Activated gamma-delta T cell treated with anti-CD3 and anti-CD28 coated beads, Interleukin-2, amount 50 U/mL, for 16 hours (primary cell): ENCODE measurements around the gene CNOT6.
"Not testable (repeated sequence)": the region's sequence is repeated elsewhere in the genome, so short reads cannot be mapped to it uniquely, and the experiment has no call there.

Source experiments
- DNase-seq: peaks from one replicate; pipeline ENCODE4 v3.0.0-alpha.2; 2020; ENCODE audit warnings: low read depth

CNOT6 gene

DNA sequence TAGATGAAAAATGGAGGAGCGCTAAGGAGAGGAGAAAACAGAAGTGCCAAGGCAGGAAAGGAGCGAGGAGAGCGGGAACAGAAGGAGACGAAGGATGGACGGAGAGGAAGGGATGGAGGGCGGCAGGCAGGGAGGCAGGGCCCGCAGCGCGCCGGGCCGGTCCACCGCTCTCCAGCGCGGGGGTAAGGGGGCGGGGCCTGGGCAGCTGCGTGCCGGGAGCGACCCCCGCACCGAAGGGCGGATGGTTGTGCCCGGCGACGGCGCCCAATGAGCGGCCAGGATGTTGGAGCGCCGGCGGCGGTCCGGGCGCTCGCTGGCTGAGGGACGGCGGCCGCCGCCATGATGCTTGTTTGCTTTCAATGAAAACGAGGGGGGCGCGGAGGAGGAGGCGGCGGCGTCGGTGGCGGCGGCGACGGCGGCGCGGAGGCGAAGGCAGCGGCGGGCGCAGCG is at the start of gene CNOT6:
Gene CNOT6, plus strand, starts transcription at position 320 of the 450 bp plus-strand sequence. CDS start 34,898 bp downstream, outside the sequence.
- DNase-seq = peak; percentile 92

DNA sequence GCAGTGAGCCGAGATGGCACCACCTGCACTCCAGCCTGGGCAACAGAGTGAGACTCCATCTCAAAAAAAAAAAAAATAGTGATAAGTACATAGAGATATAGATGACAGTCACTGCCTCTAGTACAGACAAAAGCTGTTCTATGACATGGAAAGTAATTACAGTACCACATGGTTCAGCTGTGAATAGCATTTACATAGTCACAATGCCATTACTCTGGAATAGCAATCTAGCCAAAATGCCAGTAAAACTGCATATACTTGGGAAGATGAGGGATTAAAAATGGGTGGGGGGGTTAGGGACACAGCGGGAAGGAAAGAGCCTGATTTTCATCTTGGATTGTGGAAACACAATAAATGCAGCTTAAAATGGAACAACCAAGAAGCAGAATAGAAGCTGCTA is 39.4 kb upstream of the CNOT6 start:
- no peak for DNase-seq

DNA sequence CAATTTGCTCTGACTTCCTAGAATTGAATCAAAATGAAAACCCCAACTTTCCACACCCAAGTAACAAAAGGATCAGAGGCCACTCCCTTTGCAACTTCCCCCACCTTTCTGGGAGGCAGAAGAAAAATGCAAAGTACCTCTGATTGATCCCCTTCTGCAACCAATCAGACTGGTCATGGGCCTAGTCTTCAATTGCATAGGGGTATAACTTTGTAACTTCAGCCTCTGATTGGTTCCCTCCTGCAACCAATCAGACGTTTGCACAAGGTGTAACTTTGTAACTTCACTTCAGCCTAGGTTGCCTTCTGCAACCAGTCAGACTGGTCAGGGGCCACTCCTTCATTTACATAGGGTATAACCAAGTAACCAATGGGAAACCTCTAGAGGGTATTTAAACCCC is 38.3 kb upstream of the CNOT6 start:
- no peak for DNase-seq

DNA sequence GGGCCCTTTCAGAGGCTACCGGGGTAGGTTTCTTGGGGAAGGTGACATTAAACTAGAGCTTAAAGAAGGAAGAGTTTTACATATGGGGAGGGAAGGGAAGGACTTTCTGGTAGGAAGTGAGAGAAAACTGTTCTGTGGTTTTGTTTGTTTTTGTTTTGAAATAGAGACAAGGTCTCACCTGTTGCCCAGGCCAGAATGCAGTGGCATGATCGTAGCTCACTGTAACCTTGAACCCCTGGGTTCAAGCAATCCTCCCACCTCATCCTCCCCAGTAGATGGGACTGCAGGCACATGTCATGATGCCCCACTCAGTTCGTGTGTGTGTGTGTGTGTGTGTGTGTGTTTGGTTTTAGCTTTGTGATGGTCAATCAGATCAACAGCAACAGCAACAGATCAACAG is 37.4 kb upstream of the CNOT6 start:
- no peak for DNase-seq

DNA sequence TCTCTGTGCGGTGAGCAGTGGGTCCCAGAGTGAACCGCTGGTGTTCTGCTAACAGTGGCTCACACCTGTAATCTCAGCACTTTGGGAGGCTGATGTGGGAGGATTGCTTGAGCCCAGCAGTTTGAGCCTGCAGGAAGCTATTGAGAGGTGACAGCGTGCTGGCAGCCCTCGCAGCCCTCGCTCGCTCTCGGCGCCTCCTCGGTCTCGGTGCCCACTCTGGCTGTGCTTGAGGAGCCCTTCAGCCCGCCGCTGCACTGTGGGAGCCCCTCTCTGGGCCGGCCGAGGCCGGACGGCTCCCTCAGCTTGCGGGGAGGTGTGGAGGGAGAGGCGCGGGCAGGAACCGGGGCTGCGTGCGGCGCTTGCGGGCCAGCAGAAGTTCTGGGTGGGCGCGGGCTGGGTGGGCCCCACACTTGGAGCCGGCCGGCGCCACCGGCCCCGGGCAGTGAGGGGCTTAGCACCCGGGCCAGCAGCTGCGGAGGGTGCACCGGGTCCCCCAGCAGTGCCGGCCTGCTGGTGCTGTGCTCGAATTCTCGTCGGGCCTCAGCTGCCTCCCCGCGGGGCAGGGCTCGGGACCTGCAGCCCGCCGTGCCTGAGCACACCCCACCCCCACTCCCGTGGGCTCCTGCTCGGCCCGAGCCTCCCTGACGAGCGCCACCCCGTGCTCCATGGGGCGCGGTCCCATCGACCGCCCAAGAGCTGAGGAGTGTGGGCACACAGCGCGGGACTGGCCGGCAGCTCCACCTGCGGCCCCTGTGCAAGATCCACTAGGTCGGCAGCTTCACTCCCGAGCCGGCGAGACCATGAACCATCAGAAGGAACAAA is 35.1 kb upstream of the CNOT6 start:
- not testable (repeated sequence) for DNase-seq

DNA sequence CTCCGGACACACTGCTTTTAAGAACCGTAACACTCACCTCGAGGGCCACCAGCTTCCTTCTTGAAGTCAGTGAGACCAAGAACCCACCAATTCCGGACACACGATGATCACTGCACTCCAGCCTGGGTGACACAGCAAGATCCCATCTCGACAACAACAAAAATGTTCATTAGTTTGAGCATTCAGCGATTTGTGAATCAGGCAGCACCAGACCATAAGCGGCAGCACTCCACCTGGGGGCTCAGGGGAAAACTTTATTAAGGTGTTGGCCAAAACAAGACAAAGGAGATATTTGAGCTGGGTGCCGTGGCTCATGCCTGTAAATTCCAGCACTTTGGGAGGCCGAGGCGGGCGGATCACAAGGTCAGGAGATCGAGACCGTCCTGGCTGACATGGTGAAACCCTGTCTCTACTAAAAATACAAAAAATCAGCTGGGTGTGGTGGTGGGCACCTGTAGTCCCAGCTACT is 34.5 kb upstream of the CNOT6 start:
- not testable (repeated sequence) for DNase-seq

DNA sequence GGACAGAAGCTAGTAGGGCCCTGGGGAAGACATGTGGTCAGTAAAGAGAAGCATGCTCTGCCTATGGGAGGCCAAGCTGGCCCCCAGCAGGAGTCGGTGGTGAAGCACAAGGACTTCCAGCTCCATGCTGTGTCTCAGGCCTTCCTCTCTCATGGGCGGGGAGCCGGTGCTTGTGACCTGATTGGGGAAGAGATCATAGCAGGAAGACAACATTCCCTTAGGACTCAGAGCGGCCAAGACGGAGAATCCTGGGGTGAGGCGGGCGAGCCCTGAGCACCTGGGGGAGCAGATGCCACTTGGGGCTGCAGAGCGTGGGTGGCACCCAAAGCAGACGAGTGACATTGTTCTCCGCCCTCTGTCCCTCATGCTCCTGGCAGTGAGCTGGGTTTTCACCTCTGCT is 33.3 kb upstream of the CNOT6 start:
- no peak for DNase-seq

DNA sequence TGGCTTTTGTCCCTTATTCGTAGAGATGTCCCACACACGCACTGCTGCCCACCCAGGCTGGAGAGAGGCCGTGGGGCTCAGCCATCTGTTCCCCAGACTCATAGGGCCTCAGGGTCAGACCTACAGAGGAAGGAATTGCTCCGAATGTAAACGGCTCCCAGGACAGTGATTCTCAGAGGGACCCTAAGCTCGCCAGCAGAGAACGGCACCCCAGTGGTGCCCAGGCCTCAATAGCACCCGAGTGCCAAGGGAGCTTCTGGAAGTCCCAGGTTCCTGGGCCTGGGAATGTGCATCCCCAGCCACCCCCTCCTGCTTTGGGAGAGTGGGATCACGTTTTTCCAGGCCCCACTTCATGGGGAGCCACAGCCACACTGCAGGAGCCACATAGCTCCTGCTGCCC is 32.9 kb upstream of the CNOT6 start:
- DNase-seq = no peak

DNA sequence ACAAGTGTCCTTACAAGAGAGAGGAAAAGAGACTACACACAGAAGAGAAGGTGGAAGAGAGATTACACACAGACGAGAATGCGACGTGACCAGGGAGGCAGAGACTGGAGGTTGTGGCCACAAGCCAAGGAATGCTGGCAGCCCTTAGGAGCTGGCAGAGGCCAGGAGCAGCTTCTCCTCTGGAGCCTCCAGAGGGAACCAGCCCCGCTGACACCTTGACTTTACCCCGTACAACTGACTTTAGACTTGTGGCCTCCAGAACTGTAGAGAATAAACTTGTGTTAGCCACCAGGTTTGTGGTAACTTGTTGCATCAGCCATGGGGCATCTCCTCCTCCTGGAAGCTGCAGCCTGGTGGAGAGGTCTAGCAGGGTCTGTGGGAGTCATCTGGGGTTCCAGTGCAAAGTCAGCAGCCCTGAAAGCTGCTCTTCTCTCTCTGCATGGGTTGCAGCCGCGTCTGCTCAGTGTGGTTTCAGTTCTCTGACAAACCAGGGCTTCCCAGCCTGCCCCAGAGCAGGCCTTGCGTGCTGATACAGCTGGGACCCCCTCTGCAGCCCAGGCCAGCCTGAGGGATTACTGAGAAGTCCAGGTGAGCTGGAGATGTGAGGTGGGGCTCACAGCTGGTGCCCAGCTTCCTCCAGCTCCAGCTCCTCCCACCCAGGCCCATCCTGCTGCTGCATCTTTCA is 30.8 kb upstream of the CNOT6 start:
- no peak for DNase-seq

DNA sequence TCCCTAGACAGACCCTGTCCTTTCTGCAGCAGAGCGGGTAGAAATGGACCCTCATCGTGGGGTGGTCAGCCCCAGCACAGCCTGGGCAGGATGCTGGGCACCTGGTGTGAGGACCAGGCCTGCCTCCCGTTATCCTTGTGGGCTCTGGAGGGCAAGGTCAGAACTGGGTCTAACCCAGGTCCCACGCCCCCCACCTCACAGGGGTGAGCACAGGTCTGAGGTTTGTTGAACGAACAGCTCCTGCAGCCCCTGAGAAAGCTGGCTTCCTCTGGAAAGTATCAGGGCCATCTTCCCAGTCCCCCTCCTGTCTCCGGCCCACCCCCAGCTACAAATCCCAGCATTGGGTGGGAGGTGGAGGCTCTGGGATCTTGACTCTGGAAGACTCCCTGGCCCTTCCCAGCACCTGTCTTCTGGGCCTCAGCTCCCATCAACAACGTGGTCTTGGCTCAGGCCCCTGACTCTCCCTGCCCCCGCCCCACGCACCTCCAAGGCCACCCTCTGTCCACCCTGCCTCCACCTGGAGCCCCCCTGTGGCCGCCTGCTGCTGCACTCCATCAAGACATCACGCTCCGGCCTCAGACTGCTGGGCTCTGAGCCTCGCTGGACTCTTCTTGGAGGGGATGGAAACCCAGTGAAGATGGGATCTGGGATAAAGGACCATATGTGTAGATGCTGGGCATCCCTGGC is 30.1 kb upstream of the CNOT6 start:
- DNase-seq = no peak

DNA sequence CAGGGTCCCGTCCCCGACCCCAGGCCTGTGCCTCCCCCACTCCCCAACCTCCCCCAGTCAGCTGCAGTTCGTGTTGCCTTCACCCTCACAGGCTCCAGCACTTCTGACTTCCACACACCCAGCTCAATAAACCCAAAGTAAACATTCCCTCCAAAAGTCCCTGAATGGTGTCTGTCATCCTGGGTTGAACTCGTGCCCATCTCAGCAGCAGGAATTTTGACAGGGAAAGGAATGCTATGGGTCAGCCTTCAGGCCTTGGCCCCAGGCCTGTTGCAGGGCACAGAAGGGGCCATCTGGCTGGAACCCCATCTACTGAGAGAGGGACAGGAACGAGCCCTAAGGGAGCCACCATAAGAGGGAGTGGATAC is 29.6 kb upstream of the CNOT6 start:
- DNase-seq = no peak

DNA sequence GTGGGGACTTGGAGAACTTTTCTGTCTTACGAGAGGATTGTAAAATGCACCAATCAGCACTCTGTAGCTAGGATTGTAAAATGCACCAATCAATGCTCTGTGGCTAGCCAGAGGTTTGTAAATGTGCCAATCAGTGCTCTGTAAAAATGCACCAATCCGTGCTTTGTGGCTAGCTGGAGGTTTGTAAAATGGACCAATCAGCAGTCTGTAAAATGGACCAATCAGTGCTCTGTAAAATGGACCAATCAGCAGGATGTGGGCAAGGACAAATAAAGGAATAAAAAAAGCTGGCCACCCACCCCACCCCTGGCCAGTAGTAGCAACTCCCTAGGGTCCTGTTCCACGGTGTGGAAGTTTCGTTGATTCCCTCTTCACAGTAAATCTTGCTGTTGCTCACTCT is 29.1 kb upstream of the CNOT6 start:
- DNase-seq = not testable (repeated sequence)

DNA sequence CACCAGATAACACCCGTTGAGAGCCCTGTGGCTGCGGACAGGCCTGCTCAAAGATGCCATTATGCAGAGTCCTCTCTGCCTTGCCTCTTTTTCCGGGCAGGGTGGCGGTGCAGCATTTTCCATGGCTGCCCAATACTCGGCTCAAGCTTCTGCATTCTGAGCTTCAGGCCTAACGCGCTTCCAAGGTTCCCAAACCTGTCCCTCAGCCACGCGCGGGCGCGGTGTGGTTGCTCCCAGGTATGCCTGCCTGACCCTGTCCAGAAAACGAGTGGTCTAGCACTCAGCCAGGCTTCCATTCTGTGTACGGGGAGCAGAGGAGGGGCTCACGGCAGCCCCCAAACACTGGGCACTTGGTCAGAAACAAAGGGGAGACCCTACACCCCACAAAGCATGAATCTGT is 27.9 kb upstream of the CNOT6 start:
- DNase-seq = no peak

DNA sequence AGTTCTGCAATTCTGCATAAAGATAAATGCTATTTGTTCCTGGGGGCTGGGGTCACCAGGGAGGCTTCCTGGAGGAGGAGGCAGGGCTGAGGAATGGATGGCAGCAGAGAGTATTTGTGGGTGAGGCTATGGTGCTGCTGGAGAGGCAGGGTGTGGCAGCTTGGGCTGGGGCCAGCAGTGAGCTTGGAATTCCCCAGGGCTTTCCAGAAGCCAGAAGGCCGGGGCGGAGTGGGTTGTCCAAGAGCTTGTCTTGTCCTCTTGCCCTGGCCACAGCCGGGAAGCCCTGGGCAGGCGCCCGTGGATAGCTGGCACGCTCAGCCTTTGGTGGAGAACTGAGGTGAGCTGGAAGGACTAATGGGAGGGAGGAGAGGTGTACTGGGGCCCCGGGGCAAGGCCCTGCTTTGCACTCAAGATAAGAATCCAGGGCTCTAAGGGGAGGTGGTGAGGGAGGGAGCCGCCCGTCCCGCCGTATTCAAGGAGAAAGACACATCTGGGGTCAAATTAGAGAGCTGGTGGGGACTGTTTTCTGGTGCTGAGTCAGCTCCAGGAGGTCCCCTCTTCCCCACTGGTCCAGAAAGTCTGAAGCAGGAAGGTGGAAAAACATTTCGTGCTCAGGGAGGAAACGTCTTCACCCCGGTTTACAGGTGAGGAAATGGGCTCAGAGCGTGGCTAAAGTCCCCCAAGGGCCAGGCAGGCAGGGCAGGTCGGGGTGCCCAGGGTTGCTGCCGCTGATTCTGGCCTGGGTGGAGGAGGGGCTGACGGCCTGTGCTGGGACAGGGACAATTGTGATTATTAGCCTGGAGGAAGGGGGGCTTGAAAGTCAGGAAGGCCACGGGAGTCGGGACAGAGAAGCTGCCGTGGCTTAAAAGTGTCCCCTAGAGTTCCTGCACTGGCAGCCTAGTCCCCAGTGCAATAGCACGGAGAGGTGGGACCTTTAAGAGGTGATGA is 26.9 kb upstream of the CNOT6 start:
- DNase-seq = no peak

DNA sequence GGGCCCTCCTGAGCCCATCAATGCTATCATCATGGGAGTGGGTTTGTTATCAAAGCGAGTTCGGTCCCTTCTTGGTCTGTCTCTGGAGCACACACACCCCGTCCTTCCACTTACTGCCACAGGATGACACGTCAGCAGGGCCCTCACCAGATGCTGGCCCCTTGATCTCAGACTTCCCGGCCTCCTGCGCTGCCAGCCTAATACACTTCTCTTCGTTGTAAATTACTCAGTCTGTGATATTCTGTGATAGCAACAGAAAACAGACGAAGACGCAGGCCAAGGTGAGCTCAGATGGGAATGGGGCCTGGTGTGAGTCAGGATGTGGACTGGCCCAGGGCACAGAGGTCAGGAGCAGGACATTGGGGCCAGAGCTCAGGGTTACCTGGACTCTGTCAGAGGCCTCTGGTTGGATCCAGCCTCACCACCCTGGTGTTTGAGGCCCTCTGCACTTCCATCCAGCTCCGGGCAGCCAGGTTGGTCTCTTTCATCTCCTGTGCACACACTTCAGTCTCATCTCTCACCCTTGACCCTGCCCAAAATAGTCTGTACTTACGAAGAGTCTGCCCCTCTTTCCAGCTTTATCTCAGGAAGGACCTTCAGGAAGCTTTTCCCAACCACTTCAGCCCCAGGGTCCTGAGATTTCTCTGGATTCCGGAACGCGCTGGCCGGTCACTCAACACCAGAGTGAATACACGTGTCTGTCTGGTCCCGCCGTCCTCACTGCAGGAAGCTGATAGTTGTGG is 26.0 kb upstream of the CNOT6 start:
- no peak for DNase-seq

DNA sequence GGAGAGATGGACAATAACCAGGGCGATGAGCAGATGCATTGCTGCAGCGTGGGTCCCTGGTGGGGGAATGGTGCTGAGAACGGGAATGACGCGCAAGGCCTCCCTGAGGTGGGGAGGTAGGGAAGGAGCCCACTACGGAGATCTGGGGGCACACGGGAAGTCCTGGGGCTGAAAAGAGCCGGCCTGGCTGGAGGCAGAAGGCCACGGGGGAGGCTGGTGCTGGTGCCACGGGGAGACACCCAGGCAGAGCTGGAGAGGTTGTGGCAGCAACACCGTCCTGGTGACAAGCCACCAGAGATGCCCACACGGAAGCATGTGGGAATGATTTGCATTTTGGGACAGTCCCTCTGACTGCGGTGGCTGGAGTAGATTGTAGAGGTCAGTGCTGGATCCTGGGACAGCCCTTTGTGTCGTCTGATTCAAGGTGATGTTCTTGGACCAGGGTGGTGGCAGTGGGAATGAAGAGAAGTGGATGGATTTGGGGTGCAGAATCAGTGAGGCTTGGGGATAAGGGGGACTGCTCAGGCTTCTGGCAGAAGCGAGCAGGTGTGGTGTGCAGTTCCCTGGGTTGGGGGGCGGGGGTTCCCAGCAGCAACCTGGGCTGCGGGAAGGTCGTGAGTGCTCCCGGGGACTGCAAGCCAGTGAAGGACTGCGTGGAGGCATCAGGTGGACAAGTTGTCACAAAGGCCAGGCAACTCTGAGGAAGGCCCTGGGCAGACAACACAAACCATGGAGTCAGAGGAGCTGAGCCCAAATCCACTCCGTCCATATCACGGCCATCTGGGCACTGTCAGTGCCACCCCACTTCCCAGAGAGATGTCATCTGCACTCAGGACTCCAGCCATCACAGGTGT is 25.2 kb upstream of the CNOT6 start:
- DNase-seq = no peak

DNA sequence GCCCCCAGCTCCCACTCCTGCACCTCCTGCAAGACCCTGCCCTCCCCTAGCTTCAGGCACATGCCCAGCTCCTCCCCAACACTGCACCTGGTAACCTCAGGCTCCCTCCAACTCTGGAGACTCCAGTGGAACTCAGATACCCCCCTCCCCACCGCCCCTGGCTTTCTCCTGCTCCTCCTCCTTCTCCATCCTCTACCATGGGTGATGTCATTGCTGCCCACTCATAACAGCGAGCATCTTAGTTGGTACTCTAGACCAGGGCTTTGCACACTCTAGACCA is 24.7 kb upstream of the CNOT6 start:
- no peak for DNase-seq

DNA sequence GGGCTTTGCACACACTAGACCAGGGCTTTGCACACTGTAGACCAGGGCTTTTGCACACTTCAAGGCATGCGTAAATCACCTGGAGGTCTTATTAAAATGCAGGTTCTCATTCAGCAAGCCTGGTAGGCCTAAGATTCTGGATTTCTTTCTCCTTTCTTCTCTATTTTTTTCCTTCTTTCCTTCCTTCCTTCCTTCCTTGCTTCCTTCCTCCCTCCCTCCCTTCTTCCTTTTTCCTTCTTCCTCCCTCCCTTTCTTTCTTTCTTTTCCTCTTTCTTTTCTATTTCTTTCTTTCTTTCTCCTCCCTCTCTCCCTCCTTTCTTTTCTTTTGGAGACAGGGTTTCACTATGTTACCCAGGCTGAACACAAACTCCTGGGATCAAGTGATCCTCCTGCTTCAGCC is 24.3 kb upstream of the CNOT6 start:
- no peak for DNase-seq

DNA sequence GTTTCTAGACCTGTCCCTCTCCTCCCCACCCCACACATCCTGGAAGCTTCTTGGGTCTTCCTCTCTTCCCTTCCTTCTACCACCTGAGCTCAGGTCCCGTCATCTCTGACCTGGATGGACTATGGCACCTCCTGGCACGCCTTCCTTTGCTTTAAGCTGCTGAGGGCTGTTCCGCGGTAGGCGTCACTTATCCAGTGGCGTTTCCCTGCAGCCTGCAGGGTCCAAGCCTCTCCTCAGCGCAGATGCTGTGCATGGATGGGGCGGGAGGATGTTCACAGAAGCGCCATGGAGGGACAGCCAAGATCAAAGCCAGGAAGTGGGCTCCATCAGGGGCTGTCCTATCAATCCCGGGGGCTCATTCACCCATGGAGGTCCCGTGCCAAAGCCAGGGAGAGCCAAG is 23.8 kb upstream of the CNOT6 start:
- DNase-seq = no peak

DNA sequence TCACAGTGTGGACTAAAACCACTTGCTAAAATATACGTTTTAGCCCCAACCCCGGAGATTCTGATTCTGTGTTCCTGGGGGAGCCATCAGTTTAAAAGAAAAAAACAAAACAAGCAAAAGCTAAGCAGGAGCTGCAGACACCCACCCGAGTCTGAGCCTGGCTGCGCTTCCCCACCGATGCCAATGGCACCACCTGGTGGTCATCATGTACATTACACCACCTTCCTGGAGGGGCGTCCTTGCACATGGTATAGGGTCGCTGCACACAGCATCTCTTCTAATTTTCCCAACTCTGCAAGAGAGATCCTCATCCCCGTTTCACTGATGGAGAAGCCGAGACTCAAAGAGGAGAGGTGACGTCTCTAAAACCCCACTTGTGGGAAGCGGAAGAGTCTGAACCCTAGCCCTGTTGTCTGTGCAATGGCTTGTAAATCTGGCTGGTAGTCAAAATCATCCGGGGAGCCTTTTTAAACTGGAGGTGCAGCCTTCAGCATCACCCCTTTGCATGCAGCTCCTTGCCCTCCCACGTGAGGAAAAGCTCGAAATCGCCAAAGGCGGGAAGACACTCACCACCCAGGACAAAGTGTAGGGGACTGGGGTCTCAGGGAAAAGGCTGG is 23.1 kb upstream of the CNOT6 start:
- peak; percentile 43 for DNase-seq
